Thyroid gland (tissue), 4 donors: Measurements from ENCODE around the gene REC8. TPM values are rescaled to one million over a fixed set of nuclear protein-coding genes. Genes with fewer than 3 reads are reported as not detected.
A peak's percentile ranks its signal among the peaks of the same experiment; 100 is the strongest.

Experiments
- DNase-seq, 2 donors: peaks; one replicate each; pipeline ENCODE4 v3.0.0-alpha.2; 2019
- H3K27ac ChIP-seq, 3 donors: fragments of 200-600 bp; sonication (generic); 1 replicate in 2 of 3; 2 replicates in 1 of 3; pipeline ENCODE4 v1.5.1; 2016 to 2019; ENCODE audit warnings: mild to moderate bottlenecking in 1 of 3, moderate library complexity in 1 of 3
- H3K27me3 ChIP-seq: fragments of 200-600 bp; sonication (generic); one replicate; pipeline ENCODE4 v1.5.1; 2019
- H3K36me3 ChIP-seq, 2 donors: fragments of 200-600 bp; sonication (generic); one replicate each; pipeline ENCODE4 v1.5.1; 2016 to 2019
- H3K4me1 ChIP-seq, 2 donors: fragments of 200-600 bp; sonication (generic); one replicate each; pipeline ENCODE4 v1.5.1; 2017 to 2019
- H3K4me3 ChIP-seq, 3 donors: fragments of 200-600 bp; sonication (generic); replicated peaks in 1 of 3; 1 replicate in 2 of 3; 2 replicates in 1 of 3; pipeline ENCODE4 v1.5.1; 2016; ENCODE audit warnings: mild to moderate bottlenecking in 1 of 3
- H3K9me3 ChIP-seq: fragments of 200-600 bp; sonication (generic); one replicate; pipeline ENCODE4 v1.5.1; 2017
- CTCF ChIP-seq, 6 experiments: fragments of 200-600 bp in 3 of 6; fragments of 450-650 bp in 3 of 6; sonication (generic) in 3 of 6; IDR thresholded peaks; one replicate each; pipeline ENCODE4 v1.5.1; 2016 to 2019; ENCODE audit warnings: antibody characterized with exemption in 6 of 6, mild to moderate bottlenecking in 2 of 6, inconsistent platforms in 1 of 6, moderate library complexity in 1 of 6
- POLR2A ChIP-seq, 2 donors: fragments of 450-650 bp; IDR thresholded peaks; one replicate each; pipeline ENCODE4 v1.6.1; 2017; ENCODE audit warnings: antibody characterized with exemption in 2 of 2, mild to moderate bottlenecking in 2 of 2, moderate library complexity in 1 of 2
- WGBS, 2 donors: methylation state at CpG; one replicate each; pipeline ENCODE4 v1.1.5; 2017; 5-methylcytosine and 5-hydroxymethylcytosine counted together
- intact Hi-C: fragments of 100-400 bp; cut with DNase I; formaldehyde crosslinking; loops from one replicate; pipeline ENCODE4 v1.15.1; 2023
- total RNA-seq, 4 donors: library from RNA; depleted of rRNA; stranded (reverse); fragments of >200 nt; gene quantifications; one replicate each; pipeline ENCODE4 v1.2.3, GENCODE V29; 2016

Gene REC8
- total RNA-seq, 4 donors from 2014 or later: 4.1 to 7.1 (median 5.4) TPM

- no peaks in the 10 kb centered on the region for H3K9me3 ChIP-seq
- H3K36me3 ChIP-seq: peaks cover 49 to 61% of the 10 kb centered on the region in 2 donors
- no peaks in the 10 kb centered on the region for H3K4me1 ChIP-seq
- 91 to 97% methylated on average over 9 to 10 of the region's 10 CpGs for WGBS, 2 donors
- intact Hi-C loops: no loop called here
- no peak for DNase-seq
- no peaks in the 10 kb centered on the region for H3K27me3 ChIP-seq
- H3K27ac ChIP-seq: no peak overlapping the region
- no peak overlapping the region for H3K4me3 ChIP-seq
- TF ChIP-seq POLR2A (IDR thresholded peaks at IDR 0.05) (no peak), CTCF (IDR thresholded peaks at IDR 0.05) (no peak)
Observed at GRCh38 chr14:24155100-24155499, 16.8 kb upstream of the REC8 start.

- no peaks in the 10 kb centered on the region for H3K27me3 ChIP-seq
- H3K4me3 ChIP-seq: no peak overlapping the region
- H3K9me3 ChIP-seq: no peaks in the 10 kb centered on the region
- no peak overlapping the region for H3K27ac ChIP-seq
- peaks cover 36 to 49% of the 10 kb centered on the region in 2 donors for H3K36me3 ChIP-seq
- 91 to 92% methylated on average over 1 of the region's 1 CpG for WGBS, 2 donors
- H3K4me1 ChIP-seq: peaks cover 4 to 10% of the 10 kb centered on the region in 2 donors
- DNase-seq: no peak
- no peak for TF ChIP-seq POLR2A (IDR thresholded peaks at IDR 0.05)
- no peak for TF ChIP-seq CTCF (IDR thresholded peaks at IDR 0.05)
- intact Hi-C loops: no loop called here
Observed at GRCh38 chr14:24156840-24157239, 15.0 kb upstream of the REC8 start.

- WGBS, 2 donors: 91 to 92% methylated on average over 11 to 12 of the region's 12 CpGs
- no peak overlapping the region for H3K27ac ChIP-seq
- intact Hi-C loops: no loop called here
Observed at GRCh38 chr14:24157331-24157730, 14.5 kb upstream of the REC8 start.

GRCh38 chr14:24159777-24160498 lies 11.9 kb upstream of the REC8 start:
- 95 to 96% methylated on average over 11 of the region's 11 CpGs for WGBS, 2 donors
- peaks cover 49 to 56% of the 10 kb centered on the region in 2 donors for H3K36me3 ChIP-seq
- TF ChIP-seq CTCF (IDR thresholded peaks at IDR 0.05) (no peak), POLR2A (IDR thresholded peaks at IDR 0.05) (no peak)
- no peak overlapping the region for H3K4me3 ChIP-seq
- intact Hi-C loops: no loop called here
- no peaks in the 10 kb centered on the region for H3K9me3 ChIP-seq
- no peak for DNase-seq
- H3K27ac ChIP-seq: peak overlapping the region; percentile 56 to 97 (median 97)
- H3K4me1 ChIP-seq: peaks cover 18 to 27% of the 10 kb centered on the region in 2 donors
- no peaks in the 10 kb centered on the region for H3K27me3 ChIP-seq

More at GRCh38 chr14:24157331-24157730, 14.5 kb upstream of the REC8 start:
- Histone ChIP-seq H3K4me1 (peaks cover 9 to 14% of the 10 kb centered on the region in 2 donors), H3K4me3 (no peak overlapping the region), H3K9me3 (no peaks in the 10 kb centered on the region), H3K36me3 (peaks cover 34 to 46% of the 10 kb centered on the region in 2 donors), H3K27me3 (no peaks in the 10 kb centered on the region)
- TF ChIP-seq POLR2A (IDR thresholded peaks at IDR 0.05) (no peak), CTCF (IDR thresholded peaks at IDR 0.05) (no peak)
- no peak for DNase-seq

- no peak for DNase-seq
- 89 to 94% methylated on average over 4 of the region's 4 CpGs for WGBS, 2 donors
- peaks cover 49 to 56% of the 10 kb centered on the region in 2 donors for H3K36me3 ChIP-seq
- no peak overlapping the region for H3K4me3 ChIP-seq
- H3K27me3 ChIP-seq: no peaks in the 10 kb centered on the region
- H3K27ac ChIP-seq: peak overlapping the region; percentile 56 to 97 (median 97)
- H3K4me1 ChIP-seq: peaks cover 18 to 27% of the 10 kb centered on the region in 2 donors
- TF ChIP-seq POLR2A (IDR thresholded peaks at IDR 0.05): no peak
- H3K9me3 ChIP-seq: no peaks in the 10 kb centered on the region
- intact Hi-C loops: no loop called here
Observed at GRCh38 chr14:24160499-24160849, 11.4 kb upstream of the REC8 start.
